ENCODE results near the gene BTBD9.

DNA sequence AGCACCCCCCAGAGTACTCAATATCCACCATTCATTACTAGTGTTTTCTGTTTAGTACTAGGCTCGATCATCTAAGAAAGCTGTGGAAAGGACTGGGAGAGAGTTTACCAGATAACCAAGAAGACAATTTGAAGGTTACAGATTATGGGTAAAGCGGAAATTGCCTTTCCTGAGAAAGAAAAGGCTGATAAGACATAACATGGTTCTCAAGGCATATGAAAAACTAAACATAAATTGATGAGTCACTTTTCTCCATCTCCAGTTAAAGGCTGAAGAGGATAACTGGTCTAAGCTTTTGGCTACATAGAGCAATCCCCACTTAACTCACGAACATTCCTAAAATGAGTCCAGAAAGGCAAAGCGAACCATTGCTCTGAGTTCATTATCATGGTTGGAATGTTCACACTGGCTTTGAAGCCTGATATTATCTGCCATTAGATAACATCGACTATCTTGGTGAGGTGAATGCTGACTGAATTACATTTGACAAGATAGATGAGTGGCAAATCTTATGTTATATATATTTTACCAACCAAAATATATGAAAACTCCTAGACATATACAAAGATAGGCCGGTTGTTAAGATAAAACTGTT lies 65.8 kb downstream of the BTBD9 start:
- TF ChIP-seq EZH2phosphoT487 (IDR thresholded peaks at IDR 0.05; ENCODE audit: insufficient read depth, low read depth) (no peak), EZH2 (IDR thresholded peaks at IDR 0.05; ENCODE audit: insufficient read depth, poor library complexity, severe bottlenecking) (no peak)

Measured in GM23248 (cell line).